GM12878 (cell line): ENCODE data around the gene YES1. TPM values are rescaled to one million over a fixed set of nuclear protein-coding genes. Genes with fewer than 3 reads are reported as not detected.

ENCODE experiments used
- ATF7 ChIP-seq: fragments of 450-650 bp; IDR thresholded peaks from 2 replicates; pipeline ENCODE4 v1.6.1; 2016; ENCODE audit warnings: low read depth, mild to moderate bottlenecking
- CREM ChIP-seq: IDR thresholded peaks from 2 replicates; pipeline ENCODE4 v1.6.1; 2014; ENCODE audit warnings: antibody characterized with exemption, low read depth
- EED ChIP-seq: sonication (generic); IDR thresholded peaks from 2 replicates; pipeline ENCODE4 v1.6.1; 2016; ENCODE audit warnings: antibody characterized with exemption, low read depth
- EP300 ChIP-seq, 2 experiments: fragments of 150-350 bp in 1 of 2; IDR thresholded peaks; 2 replicates each; pipeline ENCODE4 v1.6.1; 2011 to 2012; ENCODE audit warnings: low read depth in 2 of 2, low read length in 2 of 2, borderline replicate concordance in 1 of 2, improper control_type of control experiment in 1 of 2, inconsistent platforms in 1 of 2; ENCODE audit not compliant: control insufficient read depth in 1 of 2
- ETV6 ChIP-seq, 2 experiments: fragments of 450-650 bp in 1 of 2; IDR thresholded peaks in 1 of 2; conservative IDR thresholded peaks in 1 of 2; 2 replicates each; pipeline ENCODE4 v1.6.1; 2014; ENCODE audit warnings: antibody characterized with exemption in 1 of 2, borderline replicate concordance in 1 of 2, low read depth in 1 of 2, mild to moderate bottlenecking in 1 of 2, moderate library complexity in 1 of 2
- GABPA ChIP-seq: IDR thresholded peaks from 2 replicates; pipeline ENCODE4 v1.6.1; 2014; ENCODE audit warnings: antibody characterized with exemption, low read depth, mild to moderate bottlenecking, inconsistent platforms
- HCFC1 ChIP-seq: fragments of 150-350 bp; IDR thresholded peaks from 2 replicates; pipeline ENCODE4 v1.6.1; 2014; ENCODE audit warnings: low read length
- HDAC2 ChIP-seq: fragments of 200-600 bp; sonication (generic); IDR thresholded peaks from 2 replicates; pipeline ENCODE4 v1.6.1; 2017
- IKZF1 ChIP-seq: fragments of 450-650 bp; conservative IDR thresholded peaks from 2 replicates; pipeline ENCODE4 v1.6.1; 2017; ENCODE audit warnings: antibody characterized with exemption, mild to moderate bottlenecking
- IKZF2 ChIP-seq, 2 experiments: fragments of 450-650 bp; IDR thresholded peaks; 2 replicates each; pipeline ENCODE4 v1.6.1; 2017; ENCODE audit warnings: mild to moderate bottlenecking in 2 of 2, moderate library complexity in 2 of 2
- JUNB ChIP-seq: IDR thresholded peaks from 2 replicates; pipeline ENCODE4 v1.6.1; 2016; ENCODE audit warnings: antibody characterized with exemption, mild to moderate bottlenecking
- MEF2A ChIP-seq: IDR thresholded peaks from 2 replicates; pipeline ENCODE4 v1.6.1; 2011; ENCODE audit warnings: low read depth, mild to moderate bottlenecking, low read length, moderate library complexity; ENCODE audit not compliant: insufficient read depth
- MXI1 ChIP-seq: fragments of 150-350 bp; IDR thresholded peaks from 2 replicates; pipeline ENCODE4 v1.6.1; 2011; ENCODE audit warnings: low read depth, mild to moderate bottlenecking, inconsistent platforms, low read length, improper control_type of control experiment
- NBN ChIP-seq: fragments of 450-650 bp; IDR thresholded peaks from 2 replicates; pipeline ENCODE4 v1.6.1; 2016
- NFYB ChIP-seq: IDR thresholded peaks from 2 replicates; pipeline ENCODE4 v1.6.1; 2011; ENCODE audit warnings: low read depth, mild to moderate bottlenecking, low read length, improper control_type of control experiment, moderate library complexity; ENCODE audit not compliant: insufficient read depth
- POLR2A ChIP-seq: IDR thresholded peaks from 2 replicates; pipeline ENCODE4 v1.6.1; 2011; ENCODE audit warnings: low read depth, mild to moderate bottlenecking, low read length
- RB1 ChIP-seq: fragments of 450-650 bp; formaldehyde crosslinking; IDR thresholded peaks from 2 replicates; pipeline ENCODE4 v1.6.1; 2017; ENCODE audit warnings: mild to moderate bottlenecking, borderline replicate concordance
- SIN3A ChIP-seq: IDR thresholded peaks from 2 replicates; pipeline ENCODE4 v1.6.1; 2012; ENCODE audit warnings: low read depth, low read length, improper control_type of control experiment
- SREBF1 ChIP-seq: IDR thresholded peaks from 2 replicates; pipeline ENCODE4 v1.6.1; 2012; ENCODE audit warnings: mild to moderate bottlenecking, low read length
- SREBF2 ChIP-seq: IDR thresholded peaks from 2 replicates; pipeline ENCODE4 v1.6.1; 2012; ENCODE audit warnings: mild to moderate bottlenecking, low read length
- STAT3 ChIP-seq: IDR thresholded peaks from 2 replicates; pipeline ENCODE4 v1.6.1; 2011; ENCODE audit warnings: low read depth, low read length, improper control_type of control experiment
- TAF1 ChIP-seq: IDR thresholded peaks from 2 replicates; pipeline ENCODE4 v1.6.1; 2011; ENCODE audit warnings: mild to moderate bottlenecking, low read depth, low read length, borderline replicate concordance
- TBL1XR1 ChIP-seq: IDR thresholded peaks from 2 replicates; pipeline ENCODE4 v1.6.1; 2012; ENCODE audit warnings: low read depth, low read length, improper control_type of control experiment
- YY1 ChIP-seq: IDR thresholded peaks from 2 replicates; pipeline ENCODE4 v1.6.1; 2011; ENCODE audit warnings: low read depth, mild to moderate bottlenecking, low read length
- ZNF384 ChIP-seq: IDR thresholded peaks from 2 replicates; pipeline ENCODE4 v1.6.1; 2012; ENCODE audit warnings: low read depth, mild to moderate bottlenecking, low read length, improper control_type of control experiment, borderline replicate concordance
- polyA plus RNA-seq, 11 experiments: library from polyadenylated mRNA; depleted of rRNA in 4 of 11; unstranded in 6 of 11; stranded (reverse) in 5 of 11; fragments of >200 nt; fragmentation: Nextera tagmentation in 4 of 11; fragmentation: Illumina TruSeq in 1 of 11; extraction: Ambion mirVana in 4 of 11; extraction: Trizol in 1 of 11; gene quantifications; 1 replicate in 1 of 11; 2 replicates in 10 of 11; pipeline versions ENCODE4 v1.2.1 to v1.2.3, GENCODE V29; 2011 to 2016; ENCODE audit warnings: inconsistent platforms in 2 of 11, missing spikeins in 2 of 11, low read depth in 1 of 11
- total RNA-seq, 4 experiments: library from RNA; depleted of rRNA in 3 of 4; stranded (reverse); fragments of >200 nt in 3 of 4; fragmentation: Illumina TruSeq in 1 of 4; extraction: Trizol in 1 of 4; gene quantifications; 2 replicates each; pipeline versions ENCODE4 v1.2.1 to v1.2.3, GENCODE V29; 2013 to 2021
- TF ChIP-seq, protein P1 (sequence below): fragments of 150-350 bp; IDR thresholded peaks from 2 replicates; pipeline ENCODE4 v1.6.1; 2016; ENCODE audit warnings: low read depth, low read length
- TF ChIP-seq, protein P2 (sequence below): IDR thresholded peaks from 2 replicates; pipeline ENCODE4 v1.6.1; 2011; ENCODE audit warnings: low read depth, mild to moderate bottlenecking, low read length, moderate library complexity, borderline replicate concordance; ENCODE audit errors: extremely low read depth
- TF ChIP-seq, protein P3 (sequence below): fragments of 450-650 bp; IDR thresholded peaks from 2 replicates; pipeline ENCODE4 v1.6.1; 2017; ENCODE audit warnings: borderline replicate concordance

The YES1 gene
- total and polyA plus RNA-seq, 10 of the 15 experiments (the other 5 are each of a cell fraction or from before 2014, with no cell fraction given): 2.3 to 7.9 (median 5.8) TPM

DNA sequence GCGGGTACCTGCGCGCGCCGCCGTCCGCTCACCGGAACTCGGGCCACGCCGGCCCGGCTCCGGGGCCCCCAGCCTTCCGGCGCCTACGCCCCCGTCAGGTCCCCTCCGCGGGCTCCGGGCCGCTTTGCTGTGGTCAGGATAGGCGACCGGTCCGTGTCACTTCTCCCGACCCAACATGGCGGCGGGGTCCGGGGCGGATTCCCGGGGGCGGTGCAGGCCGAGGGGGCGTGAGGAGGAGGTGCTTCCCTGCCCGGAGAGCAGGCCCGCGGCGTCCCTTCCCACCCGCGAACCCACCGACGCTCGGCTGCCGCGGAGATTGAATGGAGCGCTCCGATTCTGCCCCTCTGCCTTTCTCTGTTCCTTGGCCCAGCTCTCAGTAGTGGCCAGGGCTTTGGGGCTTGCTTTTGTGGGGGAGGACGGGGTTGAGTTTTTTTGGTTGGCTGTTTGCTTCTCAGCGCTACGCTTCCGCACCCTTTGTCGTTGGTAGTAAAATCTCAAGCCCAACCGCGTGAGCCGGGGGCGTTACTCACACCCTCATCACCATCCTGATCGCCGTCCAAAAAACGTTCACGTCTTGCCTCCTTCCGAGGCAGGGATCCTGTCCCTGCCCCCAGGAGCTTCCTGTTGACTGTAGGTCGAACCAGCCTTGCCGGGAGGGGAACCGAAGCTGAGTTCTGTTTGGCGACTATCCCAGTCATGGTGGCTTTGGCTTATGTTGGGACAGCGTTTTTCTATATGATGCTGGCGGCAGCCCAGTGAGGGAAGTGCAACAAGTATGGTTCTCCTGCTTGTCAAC, 532 bp upstream of the YES1 start (continued):
- TF ChIP-seq, protein P1, sequence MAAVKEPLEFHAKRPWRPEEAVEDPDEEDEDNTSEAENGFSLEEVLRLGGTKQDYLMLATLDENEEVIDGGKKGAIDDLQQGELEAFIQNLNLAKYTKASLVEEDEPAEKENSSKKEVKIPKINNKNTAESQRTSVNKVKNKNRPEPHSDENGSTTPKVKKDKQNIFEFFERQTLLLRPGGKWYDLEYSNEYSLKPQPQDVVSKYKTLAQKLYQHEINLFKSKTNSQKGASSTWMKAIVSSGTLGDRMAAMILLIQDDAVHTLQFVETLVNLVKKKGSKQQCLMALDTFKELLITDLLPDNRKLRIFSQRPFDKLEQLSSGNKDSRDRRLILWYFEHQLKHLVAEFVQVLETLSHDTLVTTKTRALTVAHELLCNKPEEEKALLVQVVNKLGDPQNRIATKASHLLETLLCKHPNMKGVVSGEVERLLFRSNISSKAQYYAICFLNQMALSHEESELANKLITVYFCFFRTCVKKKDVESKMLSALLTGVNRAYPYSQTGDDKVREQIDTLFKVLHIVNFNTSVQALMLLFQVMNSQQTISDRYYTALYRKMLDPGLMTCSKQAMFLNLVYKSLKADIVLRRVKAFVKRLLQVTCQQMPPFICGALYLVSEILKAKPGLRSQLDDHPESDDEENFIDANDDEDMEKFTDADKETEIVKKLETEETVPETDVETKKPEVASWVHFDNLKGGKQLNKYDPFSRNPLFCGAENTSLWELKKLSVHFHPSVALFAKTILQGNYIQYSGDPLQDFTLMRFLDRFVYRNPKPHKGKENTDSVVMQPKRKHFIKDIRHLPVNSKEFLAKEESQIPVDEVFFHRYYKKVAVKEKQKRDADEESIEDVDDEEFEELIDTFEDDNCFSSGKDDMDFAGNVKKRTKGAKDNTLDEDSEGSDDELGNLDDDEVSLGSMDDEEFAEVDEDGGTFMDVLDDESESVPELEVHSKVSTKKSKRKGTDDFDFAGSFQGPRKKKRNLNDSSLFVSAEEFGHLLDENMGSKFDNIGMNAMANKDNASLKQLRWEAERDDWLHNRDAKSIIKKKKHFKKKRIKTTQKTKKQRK: no peak
- TF ChIP-seq SREBF1: no peak
- no peak for TF ChIP-seq TBL1XR1
- TF ChIP-seq ATF7: 0 out of 2 replicates have a peak, but pooled peaks have one; percentile 17
- TF ChIP-seq, protein P2, sequence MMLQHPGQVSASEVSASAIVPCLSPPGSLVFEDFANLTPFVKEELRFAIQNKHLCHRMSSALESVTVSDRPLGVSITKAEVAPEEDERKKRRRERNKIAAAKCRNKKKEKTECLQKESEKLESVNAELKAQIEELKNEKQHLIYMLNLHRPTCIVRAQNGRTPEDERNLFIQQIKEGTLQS: no peak
- peak in 1 of 2 experiments; percentile 23; a peak in 1 of 4 replicates for TF ChIP-seq ETV6 (conservative IDR thresholded peaks at IDR 0.05 in 1 of 2, IDR thresholded peaks at IDR 0.05 in 1 of 2; ENCODE audit: borderline replicate concordance in 1 of 2, low read depth in 1 of 2)
- TF ChIP-seq EED: peak; percentile 53; the same call in 1 of the 2 replicates
- 0 out of 2 replicates have a peak, but pooled peaks have one; percentile 28 for TF ChIP-seq NFYB
- TF ChIP-seq YY1: peak; percentile 90
- TF ChIP-seq SIN3A: no peak
- TF ChIP-seq CREM: no peak
- no peak for TF ChIP-seq MEF2A
- TF ChIP-seq POLR2A: peak; percentile 74
- no peak for TF ChIP-seq STAT3
- 0 out of 2 replicates have a peak, but pooled peaks have one; percentile 32 for TF ChIP-seq TAF1
- peak; percentile 50; the same call in 1 of the 2 replicates for TF ChIP-seq MXI1
- TF ChIP-seq IKZF1: peak; percentile 49
- TF ChIP-seq SREBF2: no peak
- TF ChIP-seq GABPA: peak; percentile 69; the same call in 1 of the 2 replicates
- TF ChIP-seq IKZF2 (IDR thresholded peaks at IDR 0.05): peak; percentile 54 to 72; a peak in 3 of 4 replicates
- no peak for TF ChIP-seq RB1
- TF ChIP-seq EP300 (IDR thresholded peaks at IDR 0.05; ENCODE audit: borderline replicate concordance in 1 of 2, control insufficient read depth in 1 of 2, low read depth in 2 of 2, low read length in 2 of 2): peak in 1 of 2 experiments; percentile 41; a peak in 1 of 4 replicates
- TF ChIP-seq JUNB: no peak
- TF ChIP-seq, protein P3, sequence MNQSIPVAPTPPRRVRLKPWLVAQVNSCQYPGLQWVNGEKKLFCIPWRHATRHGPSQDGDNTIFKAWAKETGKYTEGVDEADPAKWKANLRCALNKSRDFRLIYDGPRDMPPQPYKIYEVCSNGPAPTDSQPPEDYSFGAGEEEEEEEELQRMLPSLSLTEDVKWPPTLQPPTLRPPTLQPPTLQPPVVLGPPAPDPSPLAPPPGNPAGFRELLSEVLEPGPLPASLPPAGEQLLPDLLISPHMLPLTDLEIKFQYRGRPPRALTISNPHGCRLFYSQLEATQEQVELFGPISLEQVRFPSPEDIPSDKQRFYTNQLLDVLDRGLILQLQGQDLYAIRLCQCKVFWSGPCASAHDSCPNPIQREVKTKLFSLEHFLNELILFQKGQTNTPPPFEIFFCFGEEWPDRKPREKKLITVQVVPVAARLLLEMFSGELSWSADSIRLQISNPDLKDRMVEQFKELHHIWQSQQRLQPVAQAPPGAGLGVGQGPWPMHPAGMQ: no peak
- 0 out of 2 replicates have a peak, but pooled peaks have one; percentile 59 for TF ChIP-seq NBN
- 0 out of 2 replicates have a peak, but pooled peaks have one; percentile 46 for TF ChIP-seq HCFC1
- TF ChIP-seq ZNF384: no peak
- TF ChIP-seq HDAC2: no peak
